Spinal cord (tissue), 10 donors: Measurements from ENCODE around the gene NRXN2. TPM values are rescaled to one million over a fixed set of nuclear protein-coding genes. Genes with fewer than 3 reads are reported as not detected.

Experiments
- DNase-seq, 6 donors: peaks; one replicate each; pipeline versions ENCODE4 v3.0.0 to v3.0.0-alpha.2; 2013 to 2015; ENCODE audit warnings: low spot score in 6 of 6, low read depth in 4 of 6
- H3K27ac ChIP-seq: one replicate; pipeline ENCODE4 v1.5.1; 2013; ENCODE audit warnings: low read depth, low read length, control low read depth
- H3K27me3 ChIP-seq: one replicate; pipeline ENCODE4 v1.6.1; 2013; ENCODE audit warnings: low read length; ENCODE audit not compliant: control insufficient read depth, insufficient read depth
- H3K36me3 ChIP-seq: one replicate; pipeline ENCODE4 v1.6.1; 2013; ENCODE audit warnings: low read length; ENCODE audit not compliant: control insufficient read depth, insufficient read depth
- H3K4me1 ChIP-seq: one replicate; pipeline ENCODE4 v1.6.1; 2013; ENCODE audit warnings: low read length; ENCODE audit not compliant: control insufficient read depth, insufficient read depth
- H3K4me3 ChIP-seq: one replicate; pipeline ENCODE4 v1.5.1; 2013; ENCODE audit warnings: low read depth, low read length, control low read depth
- H3K9me3 ChIP-seq: one replicate; pipeline ENCODE4 v1.6.1; 2013; ENCODE audit warnings: low read length; ENCODE audit not compliant: control insufficient read depth, insufficient read depth
- WGBS: methylation state at CpG from one replicate; pipeline ENCODE4 v1.1.5; 2013; ENCODE audit warnings: missing lambda C conversion rate; ENCODE audit not compliant: insufficient coverage; 5-methylcytosine and 5-hydroxymethylcytosine counted together
- polyA plus RNA-seq, 2 donors: library from polyadenylated mRNA; unstranded; fragments of 120-200 nt; gene quantifications; one replicate each; pipeline ENCODE4 v1.2.1, GENCODE V29; 2013; ENCODE audit not compliant: insufficient read length in 2 of 2
- total RNA-seq, 2 donors: library from RNA; depleted of rRNA in 1 of 2; stranded (reverse); fragments of 120-200 nt in 1 of 2; fragments of >200 nt in 1 of 2; gene quantifications; one replicate each; pipeline versions ENCODE4 v1.2.3 to v1.2.4, GENCODE V29; 2013 to 2014
- donor health status: healthy.

The NRXN2 gene
- total and polyA plus RNA-seq, 4 donors, result 68.0 to 424 (median 280) TPM

DNA sequence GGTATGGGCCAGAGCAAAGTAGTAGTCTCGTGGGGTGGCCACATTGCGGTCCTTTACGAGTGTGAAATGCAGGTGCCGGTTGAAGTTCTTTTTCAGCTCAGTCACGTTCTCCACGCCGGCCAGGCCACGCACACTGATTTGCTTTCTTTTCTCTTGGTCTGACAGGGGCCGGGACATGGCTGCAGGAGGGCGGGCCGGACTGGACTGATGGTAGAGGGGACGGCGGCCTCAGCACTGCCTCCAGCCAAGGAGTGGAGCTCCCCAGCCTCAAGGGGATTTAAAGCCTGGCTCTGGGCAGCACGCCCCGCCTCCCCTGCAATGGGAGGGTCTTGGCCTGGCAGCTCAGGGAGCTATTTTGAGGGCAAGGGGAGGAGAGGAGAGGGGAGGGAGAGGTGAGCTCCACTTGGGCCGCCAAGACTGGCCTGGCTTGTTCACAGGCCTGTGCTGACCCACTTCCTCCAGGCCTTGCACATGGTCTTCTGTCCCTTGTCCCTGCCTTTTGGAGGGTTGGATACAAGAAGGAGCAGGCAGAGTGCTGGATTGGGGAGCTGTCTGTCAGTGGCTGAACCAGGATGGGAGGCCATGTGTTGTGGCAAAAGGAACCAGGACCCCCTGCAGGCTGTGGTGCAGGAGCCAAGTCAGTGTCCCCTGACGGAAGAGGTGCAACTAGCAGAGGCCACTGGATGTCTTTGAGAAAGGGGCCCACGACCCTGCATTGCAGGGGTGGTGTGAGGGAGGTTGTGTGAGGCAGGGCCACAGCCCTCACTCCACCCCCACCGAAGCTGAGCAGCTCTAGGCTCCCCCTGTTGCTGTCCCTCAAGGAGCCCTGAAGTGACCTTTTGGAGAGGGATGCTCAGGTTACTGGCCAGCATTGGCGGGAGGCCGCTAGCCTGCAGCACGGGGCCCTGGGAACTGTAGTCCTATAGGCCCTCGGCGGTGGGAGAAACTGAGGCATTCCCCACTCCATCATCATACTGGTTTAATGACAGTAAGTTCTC is 37.0 kb upstream of the NRXN2 start, which contains the start of gene PYGM:
TSS of gene PYGM (minus strand) at position 253 of the 998 bp plus-strand sequence. CDS start at position 177, 76 bp downstream.
- Histone ChIP-seq H3K4me1 (peaks cover 64% of the 10 kb centered on the region), H3K27me3 (no peaks in the 10 kb centered on the region), H3K27ac (peak within 1 kb of the TSS; percentile 73), H3K9me3 (no peaks in the 10 kb centered on the region), H3K4me3 (no peak within 1 kb of the TSS), H3K36me3 (peaks cover 33% of the 10 kb centered on the region)
- WGBS, result 34% methylated on average over 19 of the region's 24 CpGs
- DNase-seq, result peak in 2 of 6 donors; percentile 45 to 85

DNA sequence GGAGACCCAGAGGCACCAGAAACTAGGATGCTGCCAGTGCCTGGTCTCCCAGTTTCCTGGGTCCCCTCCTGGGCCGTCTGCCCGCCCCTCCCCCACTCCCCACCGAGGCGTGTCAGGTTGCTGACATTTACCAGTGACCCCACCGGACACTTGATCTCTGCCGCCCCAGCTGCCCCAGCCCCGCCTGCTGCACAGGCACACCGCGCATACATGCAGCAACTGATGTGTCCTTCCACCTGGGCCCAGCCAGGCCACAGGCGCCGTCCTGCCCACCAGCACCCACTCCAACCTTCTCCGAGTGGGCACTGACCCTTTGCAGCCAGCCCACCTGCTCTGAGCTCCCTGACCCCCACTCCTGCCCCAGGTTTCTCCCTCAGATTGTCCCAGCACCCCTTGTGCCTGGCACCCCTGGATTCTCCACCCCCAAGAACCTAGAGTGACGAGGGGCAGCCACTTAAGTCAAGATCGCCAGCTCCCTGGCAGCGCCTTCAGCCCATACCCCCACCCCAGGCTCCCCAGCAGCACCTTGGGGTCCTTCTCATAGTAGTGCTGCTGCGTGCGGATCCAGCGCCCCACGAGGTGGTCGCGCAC is 36.2 kb upstream of the NRXN2 start:
- no peak overlapping the region for H3K4me3 ChIP-seq
- peaks cover 32% of the 10 kb centered on the region for H3K36me3 ChIP-seq
- no peaks in the 10 kb centered on the region for H3K27me3 ChIP-seq
- H3K4me1 ChIP-seq, result peaks cover 58% of the 10 kb centered on the region
- H3K9me3 ChIP-seq, result no peaks in the 10 kb centered on the region
- peak overlapping the region; percentile 73 for H3K27ac ChIP-seq
- WGBS, result 61% methylated on average over 21 of the region's 21 CpGs
- no peak for DNase-seq

DNA sequence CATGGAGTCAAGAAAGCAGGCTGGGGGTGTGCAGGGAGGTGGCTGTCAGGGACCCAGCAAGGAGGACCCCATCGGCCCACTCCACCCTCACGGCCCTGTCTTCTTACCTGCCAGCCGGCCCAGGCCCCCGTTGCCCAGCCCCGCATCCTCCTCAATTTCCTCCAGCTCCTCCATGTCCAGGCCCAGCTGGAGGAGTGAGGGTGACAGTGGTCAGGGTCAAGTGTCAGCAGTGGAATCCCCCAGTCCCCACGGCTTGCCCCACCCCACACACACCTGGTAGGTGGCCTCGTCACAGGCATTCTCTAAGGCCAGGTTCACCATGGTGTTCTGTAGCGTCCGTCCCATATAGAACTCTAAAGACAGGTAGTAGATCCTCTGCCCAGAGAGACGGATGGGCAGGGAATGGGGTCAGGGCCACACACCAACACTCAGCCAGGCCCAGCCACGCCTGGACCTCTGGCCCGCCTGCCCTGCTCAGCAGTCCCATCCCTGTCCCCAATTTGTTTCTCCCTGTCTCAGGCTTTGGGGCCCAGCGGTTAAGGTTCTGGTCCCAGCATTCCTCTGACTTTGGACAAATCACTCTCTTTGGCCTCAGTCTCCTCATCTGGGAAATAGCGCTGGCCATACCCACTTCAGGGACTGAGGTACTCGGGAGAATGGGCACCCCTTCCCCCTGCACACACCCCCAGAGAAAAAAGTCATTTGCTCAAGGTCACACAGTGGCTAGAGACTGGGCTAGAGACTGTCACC is 35.5 kb upstream of the NRXN2 start:
- Histone ChIP-seq H3K27me3 (no peaks in the 10 kb centered on the region), H3K4me1 (peaks cover 51% of the 10 kb centered on the region), H3K9me3 (no peaks in the 10 kb centered on the region), H3K27ac (no peak overlapping the region), H3K36me3 (peaks cover 30% of the 10 kb centered on the region), H3K4me3 (no peak overlapping the region)
- 84% methylated on average over 11 of the region's 15 CpGs for WGBS
- no peak for DNase-seq

DNA sequence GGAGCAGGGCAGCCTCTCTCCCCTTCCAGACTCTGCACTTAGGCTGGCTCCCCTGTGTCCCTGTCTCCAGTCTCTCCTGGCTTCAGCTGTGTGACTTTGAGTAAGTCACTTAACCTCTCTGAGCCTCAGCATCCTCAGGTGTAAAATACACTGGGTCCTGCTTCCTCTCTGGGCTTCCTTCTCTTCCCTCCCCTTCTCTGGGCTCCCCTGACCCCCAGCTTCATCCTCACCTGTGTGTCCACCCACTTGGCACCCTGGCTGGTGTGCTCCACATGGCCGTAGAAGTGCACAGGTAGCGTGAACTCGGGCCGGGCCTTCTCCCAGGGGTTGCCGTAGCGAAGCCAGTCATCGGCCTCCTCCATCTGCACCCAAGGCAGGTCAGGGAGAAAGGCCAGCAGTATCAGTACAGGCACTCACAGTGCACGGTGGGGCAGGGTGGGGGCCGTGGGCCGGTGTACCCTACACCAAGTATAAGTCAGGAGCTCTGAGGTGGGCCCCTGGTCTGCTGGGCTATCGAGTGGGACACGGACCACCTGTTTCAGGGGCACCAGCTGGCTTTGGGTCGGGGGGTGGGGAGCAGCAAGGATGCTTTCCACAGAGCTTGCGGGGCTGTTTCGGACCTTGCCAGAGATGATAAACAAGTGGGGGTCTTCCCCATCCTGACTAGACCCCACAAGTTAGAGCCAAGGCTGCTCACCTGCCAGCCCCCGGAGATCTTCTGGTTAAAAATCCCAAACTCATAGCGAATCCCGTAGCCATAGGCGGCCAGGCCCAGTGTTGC is 34.7 kb upstream of the NRXN2 start:
- H3K27ac ChIP-seq, result no peak overlapping the region

DNA sequence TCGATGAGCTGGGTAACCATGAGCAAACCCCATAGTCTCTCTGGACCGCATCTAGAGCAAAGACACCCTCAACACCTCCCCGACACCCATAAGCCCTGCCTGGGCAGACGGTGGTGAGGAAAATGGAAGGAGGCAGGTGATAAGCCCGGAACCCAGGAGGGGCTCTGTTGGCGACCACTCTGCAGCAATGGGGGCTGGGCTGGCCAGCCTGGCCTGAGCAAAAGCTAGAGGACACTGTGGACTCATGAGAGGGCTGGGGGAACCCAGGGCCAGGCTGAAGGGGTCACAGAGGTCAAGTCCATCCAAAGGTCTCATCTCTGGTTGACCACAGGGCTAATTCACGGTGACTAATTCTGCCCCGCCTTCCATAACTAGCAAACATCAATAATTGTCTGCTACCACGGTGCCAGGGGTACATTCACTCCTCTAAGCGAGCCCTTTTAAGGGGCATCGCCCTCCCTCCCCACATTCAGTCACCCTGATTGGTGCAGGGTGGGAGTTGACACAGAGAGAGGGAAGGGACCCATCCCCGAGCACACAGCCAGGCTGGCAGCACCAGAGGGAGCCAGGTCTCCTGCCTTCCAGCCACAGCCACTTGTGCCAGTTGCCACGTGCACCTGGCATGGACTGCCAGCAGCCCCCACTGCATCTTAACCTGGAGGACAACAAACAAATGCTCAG is 32.8 kb upstream of the NRXN2 start:
- 69% methylated on average over 7 of the region's 13 CpGs for WGBS
- DNase-seq, result no peak
- Histone ChIP-seq H3K36me3 (peaks cover 26% of the 10 kb centered on the region), H3K27ac (no peak overlapping the region), H3K9me3 (no peaks in the 10 kb centered on the region), H3K4me1 (peaks cover 24% of the 10 kb centered on the region), H3K4me3 (no peak overlapping the region), H3K27me3 (no peaks in the 10 kb centered on the region)

More for the DNA sequence above, 34.7 kb upstream of the NRXN2 start:
- H3K27me3 ChIP-seq, result no peaks in the 10 kb centered on the region
- DNase-seq, result no peak
- no peaks in the 10 kb centered on the region for H3K9me3 ChIP-seq
- H3K4me3 ChIP-seq, result no peak overlapping the region
- WGBS, result 88% methylated on average over 18 of the region's 19 CpGs
- peaks cover 43% of the 10 kb centered on the region for H3K4me1 ChIP-seq
- H3K36me3 ChIP-seq, result peaks cover 28% of the 10 kb centered on the region

DNA sequence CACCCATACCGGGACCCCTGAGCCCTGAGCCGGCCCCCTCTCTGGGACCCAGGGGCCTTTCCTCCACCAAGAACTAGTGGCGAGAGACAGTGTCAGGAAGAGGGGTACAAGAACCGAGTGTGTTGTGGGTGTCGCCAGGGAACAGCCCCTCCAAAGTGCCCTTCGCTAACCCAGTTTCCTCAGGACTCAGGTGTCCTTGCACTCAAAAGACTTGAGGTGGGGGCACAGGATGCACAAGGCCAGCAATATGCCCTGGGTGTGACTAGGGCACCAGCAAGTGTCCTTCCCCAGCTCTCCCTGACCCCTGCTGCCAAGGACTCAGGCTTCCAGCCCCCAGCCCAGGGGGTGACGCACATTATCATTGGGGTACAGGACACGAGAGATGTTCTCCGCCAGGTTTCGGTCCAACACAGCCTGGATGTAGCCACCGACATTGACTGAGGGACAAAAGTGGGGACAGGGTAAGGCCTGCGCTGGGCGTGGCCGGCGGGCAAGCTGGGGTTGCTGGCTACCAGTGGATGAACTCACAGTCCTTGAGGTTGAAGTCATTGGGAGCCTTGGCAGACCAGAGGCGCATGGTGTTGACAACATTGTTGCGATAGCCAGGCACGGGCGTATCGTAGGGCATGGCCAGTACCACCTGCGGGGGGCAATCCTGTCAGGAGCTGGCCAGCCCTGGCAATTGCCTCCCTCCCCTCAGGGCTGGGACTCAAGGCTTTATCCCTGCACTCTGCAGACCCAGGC is 32.1 kb upstream of the NRXN2 start:
- Histone ChIP-seq H3K27me3 (no peaks in the 10 kb centered on the region), H3K9me3 (no peaks in the 10 kb centered on the region), H3K4me1 (peaks cover 17% of the 10 kb centered on the region), H3K4me3 (no peak overlapping the region), H3K27ac (no peak overlapping the region), H3K36me3 (peaks cover 23% of the 10 kb centered on the region)
- DNase-seq, result no peak
- 88% methylated on average over 21 of the region's 21 CpGs for WGBS

DNA sequence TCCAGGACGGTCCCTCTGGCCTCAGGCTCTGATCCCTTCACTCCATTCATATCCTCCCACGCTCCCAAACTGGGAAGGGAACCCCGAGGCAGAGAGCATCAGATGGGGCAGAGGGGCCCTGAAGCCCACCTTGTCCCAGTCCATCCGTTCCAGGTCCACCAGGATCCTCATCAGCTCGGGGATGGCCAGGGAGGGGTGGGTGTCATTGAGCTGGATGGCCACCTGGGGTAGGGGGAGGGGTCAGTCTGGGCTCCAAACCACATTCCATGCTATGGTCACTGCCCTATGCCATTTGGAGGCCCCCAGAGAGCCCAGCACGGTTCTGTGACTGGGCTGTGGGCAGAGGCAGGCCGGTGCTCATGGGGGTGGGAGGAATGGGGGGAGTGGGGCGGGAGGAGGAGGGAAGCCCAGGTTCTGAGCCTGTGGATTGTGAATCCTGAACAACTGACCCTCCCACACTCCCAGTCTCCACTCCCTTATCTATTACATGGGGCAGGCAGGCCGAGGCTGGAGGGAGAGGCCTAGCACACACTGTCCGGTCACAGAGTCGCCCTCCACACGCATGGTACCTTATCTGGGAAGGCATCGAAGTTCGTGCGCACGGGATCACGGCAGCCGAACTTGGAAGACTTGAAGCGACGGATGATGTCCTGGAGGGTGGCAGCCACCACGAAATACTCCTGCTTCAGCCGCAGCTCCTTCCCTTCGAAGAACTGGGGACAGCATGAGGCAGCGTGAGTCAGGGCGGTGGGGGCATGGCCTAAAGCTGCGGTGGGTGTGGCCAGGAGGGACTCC is 31.3 kb upstream of the NRXN2 start:
- Histone ChIP-seq H3K4me3 (no peak overlapping the region), H3K4me1 (peaks cover 9% of the 10 kb centered on the region), H3K27me3 (no peaks in the 10 kb centered on the region), H3K36me3 (peaks cover 17% of the 10 kb centered on the region), H3K9me3 (no peaks in the 10 kb centered on the region), H3K27ac (no peak overlapping the region)
- no peak for DNase-seq
- 88% methylated on average over 23 of the region's 26 CpGs for WGBS
